ENCODE results near the gene PSME3. TPM values are rescaled to one million over a fixed set of nuclear protein-coding genes. Genes with fewer than 3 reads are reported as not detected.

Gene PSME3
- polyA plus RNA-seq, 1 of the 3 experiments (the other 2 are of a cell fraction) = 139 TPM

DNA sequence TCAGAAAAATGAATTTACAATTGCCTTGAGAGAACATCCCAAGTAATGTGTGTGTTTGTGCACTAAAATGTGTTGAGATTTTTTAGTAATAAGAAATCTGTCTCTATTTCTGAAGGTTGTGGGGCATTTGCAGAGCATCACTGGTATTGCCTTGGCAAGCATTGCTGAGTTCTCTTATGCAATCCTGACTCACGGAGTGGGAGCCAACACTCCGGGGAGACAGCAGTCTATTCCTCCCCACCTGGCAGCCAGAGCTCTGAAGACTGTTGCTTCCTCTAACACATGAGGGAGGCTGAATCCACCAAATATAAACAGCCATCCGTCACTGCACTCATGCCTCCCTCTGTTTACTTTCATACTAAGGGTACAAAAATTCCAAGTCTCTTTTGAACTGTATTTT, 23.9 kb upstream of the PSME3 start (continued):
- TF ChIP-seq EZH2phosphoT487 (IDR thresholded peaks at IDR 0.05; ENCODE audit: borderline replicate concordance, low read depth) (no peak), FOSL2 (IDR thresholded peaks at IDR 0.05; ENCODE audit: borderline replicate concordance, low read depth) (peak; percentile 62), TCF12 (IDR thresholded peaks at IDR 0.05) (peak; percentile 83), FOXM1 (IDR thresholded peaks at IDR 0.05; ENCODE audit: low read depth) (no peak), MEF2A (IDR thresholded peaks at IDR 0.05; ENCODE audit: borderline replicate concordance, low read depth) (no peak), YY1 (IDR thresholded peaks at IDR 0.05; ENCODE audit: low read depth) (no peak)
- TF ChIP-seq, protein P1, sequence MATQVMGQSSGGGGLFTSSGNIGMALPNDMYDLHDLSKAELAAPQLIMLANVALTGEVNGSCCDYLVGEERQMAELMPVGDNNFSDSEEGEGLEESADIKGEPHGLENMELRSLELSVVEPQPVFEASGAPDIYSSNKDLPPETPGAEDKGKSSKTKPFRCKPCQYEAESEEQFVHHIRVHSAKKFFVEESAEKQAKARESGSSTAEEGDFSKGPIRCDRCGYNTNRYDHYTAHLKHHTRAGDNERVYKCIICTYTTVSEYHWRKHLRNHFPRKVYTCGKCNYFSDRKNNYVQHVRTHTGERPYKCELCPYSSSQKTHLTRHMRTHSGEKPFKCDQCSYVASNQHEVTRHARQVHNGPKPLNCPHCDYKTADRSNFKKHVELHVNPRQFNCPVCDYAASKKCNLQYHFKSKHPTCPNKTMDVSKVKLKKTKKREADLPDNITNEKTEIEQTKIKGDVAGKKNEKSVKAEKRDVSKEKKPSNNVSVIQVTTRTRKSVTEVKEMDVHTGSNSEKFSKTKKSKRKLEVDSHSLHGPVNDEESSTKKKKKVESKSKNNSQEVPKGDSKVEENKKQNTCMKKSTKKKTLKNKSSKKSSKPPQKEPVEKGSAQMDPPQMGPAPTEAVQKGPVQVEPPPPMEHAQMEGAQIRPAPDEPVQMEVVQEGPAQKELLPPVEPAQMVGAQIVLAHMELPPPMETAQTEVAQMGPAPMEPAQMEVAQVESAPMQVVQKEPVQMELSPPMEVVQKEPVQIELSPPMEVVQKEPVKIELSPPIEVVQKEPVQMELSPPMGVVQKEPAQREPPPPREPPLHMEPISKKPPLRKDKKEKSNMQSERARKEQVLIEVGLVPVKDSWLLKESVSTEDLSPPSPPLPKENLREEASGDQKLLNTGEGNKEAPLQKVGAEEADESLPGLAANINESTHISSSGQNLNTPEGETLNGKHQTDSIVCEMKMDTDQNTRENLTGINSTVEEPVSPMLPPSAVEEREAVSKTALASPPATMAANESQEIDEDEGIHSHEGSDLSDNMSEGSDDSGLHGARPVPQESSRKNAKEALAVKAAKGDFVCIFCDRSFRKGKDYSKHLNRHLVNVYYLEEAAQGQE (IDR thresholded peaks at IDR 0.05; ENCODE audit: low read depth, low read length) = no peak

DNA sequence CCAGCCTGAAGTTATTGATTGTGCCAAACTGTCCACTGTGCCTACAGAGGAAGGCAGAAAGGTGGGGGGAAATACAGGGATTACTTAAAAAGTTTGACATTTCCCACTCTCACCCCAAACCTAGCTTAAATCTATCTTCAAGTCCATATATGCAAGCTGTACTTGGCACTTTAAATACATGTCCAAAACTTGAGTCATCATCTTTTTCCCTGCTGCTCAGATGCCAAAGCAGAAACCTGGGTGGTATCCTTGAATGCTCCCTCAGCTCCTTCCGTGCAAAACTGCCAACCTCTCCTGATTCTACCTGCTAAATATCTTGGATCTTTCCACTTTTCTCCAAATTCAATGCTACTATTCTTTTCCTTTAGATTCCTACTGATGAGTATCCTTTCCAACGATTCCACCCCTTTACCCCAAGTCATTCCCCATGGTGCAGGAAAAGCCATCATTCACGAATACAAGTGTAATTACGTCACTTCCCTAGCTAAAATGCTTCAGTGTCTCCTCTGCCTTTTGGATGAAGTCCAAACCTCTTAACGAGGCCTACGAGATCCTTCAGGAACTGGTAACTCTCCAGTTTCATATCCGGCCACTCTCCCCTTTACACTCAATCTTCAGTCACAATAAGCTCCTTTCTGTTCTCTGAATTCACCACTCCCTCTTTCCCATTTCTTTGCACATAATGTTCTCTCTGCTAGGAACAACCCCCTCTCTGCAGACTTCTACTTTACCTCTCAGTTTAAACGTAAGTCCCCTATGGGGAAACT, 18.4 kb upstream of the PSME3 start:
- Histone ChIP-seq H3K9ac (peak overlapping the region; percentile 45), H3K4me3 (ENCODE audit: low read depth in 2 of 2, low read length in 1 of 2) (peak overlapping the region in 1 of 2 experiments; percentile 25; a peak in 1 of 4 replicates), H3K27me3 (ENCODE audit: insufficient read depth) (no peaks in the 10 kb centered on the region), H3K4me1 (ENCODE audit: control insufficient read depth in 1 of 2, insufficient read depth in 2 of 2, low read depth in 1 of 2, low read length in 1 of 2) (peaks cover 6 to 28% of the 10 kb centered on the region in 2 experiments), H3K4me2 (peak overlapping the region; percentile 64), H4K20me1 (ENCODE audit: insufficient read depth) (no peaks in the 10 kb centered on the region; the same call in 1 of the 2 replicates), H3K79me2 (ENCODE audit: insufficient read depth) (0 out of 2 replicates have a peak, but pooled peaks cover 8% of the 10 kb centered on the region), H3F3A (replicated peaks; ENCODE audit: insufficient read depth) (peaks cover 62% of the 10 kb centered on the region), H3K9me3 (no peaks in the 10 kb centered on the region), H3K27ac (ENCODE audit: low read depth in 2 of 2, low read length in 1 of 2) (peak overlapping the region; percentile 77 to 84), H2AFZ (ENCODE audit: low read depth) (peak overlapping the region; percentile 26; the same call in 1 of the 2 replicates), H3K9me2 (no peaks in the 10 kb centered on the region), H3K36me3 (replicated peaks in 1 of 2; ENCODE audit: control insufficient read depth in 1 of 2, insufficient read depth in 2 of 2, low read length in 1 of 2) (peaks cover 54 to 72% of the 10 kb centered on the region in 2 experiments)
- ChIA-PET CTCF (interaction anchor here (1.1 to 2.1 kb wide), 4 partner anchors 10 to 123 kb away, joined by 4 to 12 read pairs (median 6); partner anchors contain the start of gene BECN1), POLR2A (no interaction called here)
- WGBS (ENCODE audit: low lambda C conversion rate) = 25% methylated on average over 8 of the region's 8 CpGs
- DNase-seq = no peak
- peak; percentile 45; the same call in 1 of the 2 replicates for TF ChIP-seq YY1 (IDR thresholded peaks at IDR 0.05; ENCODE audit: low read depth)
- no peak for TF ChIP-seq RAD21 (IDR thresholded peaks at IDR 0.05; ENCODE audit: low read length)
- no peak for TF ChIP-seq CHD2 (IDR thresholded peaks at IDR 0.05; ENCODE audit: low read length, partially characterized antibody)
- TF ChIP-seq ELF1 (IDR thresholded peaks at IDR 0.05) = no peak
- no peak for TF ChIP-seq RCOR1 (IDR thresholded peaks at IDR 0.05; ENCODE audit: low read length)
- TF ChIP-seq GABPA (IDR thresholded peaks at IDR 0.05; ENCODE audit: low read depth) = peak; percentile 66
- no peak for TF ChIP-seq MXI1 (IDR thresholded peaks at IDR 0.05; ENCODE audit: low read depth, low read length)
- TF ChIP-seq, protein P2, sequence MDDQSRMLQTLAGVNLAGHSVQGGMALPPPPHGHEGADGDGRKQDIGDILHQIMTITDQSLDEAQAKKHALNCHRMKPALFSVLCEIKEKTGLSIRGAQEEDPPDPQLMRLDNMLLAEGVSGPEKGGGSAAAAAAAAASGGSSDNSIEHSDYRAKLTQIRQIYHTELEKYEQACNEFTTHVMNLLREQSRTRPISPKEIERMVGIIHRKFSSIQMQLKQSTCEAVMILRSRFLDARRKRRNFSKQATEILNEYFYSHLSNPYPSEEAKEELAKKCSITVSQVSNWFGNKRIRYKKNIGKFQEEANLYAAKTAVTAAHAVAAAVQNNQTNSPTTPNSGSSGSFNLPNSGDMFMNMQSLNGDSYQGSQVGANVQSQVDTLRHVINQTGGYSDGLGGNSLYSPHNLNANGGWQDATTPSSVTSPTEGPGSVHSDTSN (IDR thresholded peaks at IDR 0.05) = peak; percentile 84
- peak in 1 of 2 experiments; percentile 68; a peak in 2 of 4 replicates for TF ChIP-seq EP300 (IDR thresholded peaks at IDR 0.05; ENCODE audit: borderline replicate concordance in 1 of 2, low read depth in 1 of 2, low read length in 1 of 2)
- no peak for TF ChIP-seq FOXM1 (IDR thresholded peaks at IDR 0.05; ENCODE audit: low read depth)
- TF ChIP-seq NRF1 (IDR thresholded peaks at IDR 0.05; ENCODE audit: low read depth, low read length) = no peak
- TF ChIP-seq JUND (IDR thresholded peaks at IDR 0.05) = peak; percentile 54
- peak; percentile 31 for TF ChIP-seq POLR2AphosphoS5 (IDR thresholded peaks at IDR 0.05; ENCODE audit: low read depth, low read length)
- no peak for TF ChIP-seq SMC3 (IDR thresholded peaks at IDR 0.05; ENCODE audit: low read depth, low read length)
- TF ChIP-seq GATA2 (CRISPR knock-in tag; IDR thresholded peaks at IDR 0.05) = no peak
- no peak for TF ChIP-seq SIN3A (IDR thresholded peaks at IDR 0.05; ENCODE audit: borderline replicate concordance, low read depth, low read length)
- TF ChIP-seq, protein P1 (IDR thresholded peaks at IDR 0.05; ENCODE audit: low read depth, low read length) = no peak
- TF ChIP-seq NFIC (IDR thresholded peaks at IDR 0.05; ENCODE audit: borderline replicate concordance) = peak; percentile 91
